ENCODE results near the gene GCNA. TPM values are rescaled to one million over a fixed set of nuclear protein-coding genes. Genes with fewer than 3 reads are reported as not detected.
"Not testable (repeated sequence)": the region's sequence is repeated elsewhere in the genome, so short reads cannot be mapped to it uniquely, and the experiment has no call there.

GCNA gene
- polyA plus RNA-seq, 1 of the 3 experiments (the other 2 are of a cell fraction): 1.8 TPM

DNA sequence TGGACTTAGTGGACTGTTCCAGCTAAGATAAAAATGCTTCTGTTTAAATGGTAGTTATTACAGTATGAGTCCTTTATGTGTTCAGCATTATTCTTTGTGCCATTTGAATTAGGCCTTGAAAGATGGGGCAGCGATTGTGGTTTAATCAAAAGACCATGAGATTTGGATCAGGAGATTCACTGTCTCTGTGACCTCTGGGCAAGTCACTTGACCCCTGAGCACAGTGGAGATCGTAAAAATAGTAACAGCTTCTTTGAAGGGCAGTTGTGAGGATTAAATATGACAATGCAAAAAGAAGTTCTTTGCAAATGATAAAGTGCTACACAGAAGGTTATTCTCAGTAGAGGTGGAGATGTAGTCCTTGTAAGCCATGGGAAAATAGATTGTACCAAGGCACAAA is 29.3 kb downstream of the GCNA start (continued):
- TF ChIP-seq, protein P1, sequence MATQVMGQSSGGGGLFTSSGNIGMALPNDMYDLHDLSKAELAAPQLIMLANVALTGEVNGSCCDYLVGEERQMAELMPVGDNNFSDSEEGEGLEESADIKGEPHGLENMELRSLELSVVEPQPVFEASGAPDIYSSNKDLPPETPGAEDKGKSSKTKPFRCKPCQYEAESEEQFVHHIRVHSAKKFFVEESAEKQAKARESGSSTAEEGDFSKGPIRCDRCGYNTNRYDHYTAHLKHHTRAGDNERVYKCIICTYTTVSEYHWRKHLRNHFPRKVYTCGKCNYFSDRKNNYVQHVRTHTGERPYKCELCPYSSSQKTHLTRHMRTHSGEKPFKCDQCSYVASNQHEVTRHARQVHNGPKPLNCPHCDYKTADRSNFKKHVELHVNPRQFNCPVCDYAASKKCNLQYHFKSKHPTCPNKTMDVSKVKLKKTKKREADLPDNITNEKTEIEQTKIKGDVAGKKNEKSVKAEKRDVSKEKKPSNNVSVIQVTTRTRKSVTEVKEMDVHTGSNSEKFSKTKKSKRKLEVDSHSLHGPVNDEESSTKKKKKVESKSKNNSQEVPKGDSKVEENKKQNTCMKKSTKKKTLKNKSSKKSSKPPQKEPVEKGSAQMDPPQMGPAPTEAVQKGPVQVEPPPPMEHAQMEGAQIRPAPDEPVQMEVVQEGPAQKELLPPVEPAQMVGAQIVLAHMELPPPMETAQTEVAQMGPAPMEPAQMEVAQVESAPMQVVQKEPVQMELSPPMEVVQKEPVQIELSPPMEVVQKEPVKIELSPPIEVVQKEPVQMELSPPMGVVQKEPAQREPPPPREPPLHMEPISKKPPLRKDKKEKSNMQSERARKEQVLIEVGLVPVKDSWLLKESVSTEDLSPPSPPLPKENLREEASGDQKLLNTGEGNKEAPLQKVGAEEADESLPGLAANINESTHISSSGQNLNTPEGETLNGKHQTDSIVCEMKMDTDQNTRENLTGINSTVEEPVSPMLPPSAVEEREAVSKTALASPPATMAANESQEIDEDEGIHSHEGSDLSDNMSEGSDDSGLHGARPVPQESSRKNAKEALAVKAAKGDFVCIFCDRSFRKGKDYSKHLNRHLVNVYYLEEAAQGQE (IDR thresholded peaks at IDR 0.05; ENCODE audit: low read depth, low read length): no peak
- TF ChIP-seq MEF2A (IDR thresholded peaks at IDR 0.05; ENCODE audit: borderline replicate concordance, low read depth) (no peak), RFX5 (IDR thresholded peaks at IDR 0.05; ENCODE audit: low read length) (no peak), GATA2 (CRISPR knock-in tag; IDR thresholded peaks at IDR 0.05) (no peak), TCF12 (IDR thresholded peaks at IDR 0.05) (no peak), SMC3 (IDR thresholded peaks at IDR 0.05; ENCODE audit: low read depth, low read length) (no peak)

DNA sequence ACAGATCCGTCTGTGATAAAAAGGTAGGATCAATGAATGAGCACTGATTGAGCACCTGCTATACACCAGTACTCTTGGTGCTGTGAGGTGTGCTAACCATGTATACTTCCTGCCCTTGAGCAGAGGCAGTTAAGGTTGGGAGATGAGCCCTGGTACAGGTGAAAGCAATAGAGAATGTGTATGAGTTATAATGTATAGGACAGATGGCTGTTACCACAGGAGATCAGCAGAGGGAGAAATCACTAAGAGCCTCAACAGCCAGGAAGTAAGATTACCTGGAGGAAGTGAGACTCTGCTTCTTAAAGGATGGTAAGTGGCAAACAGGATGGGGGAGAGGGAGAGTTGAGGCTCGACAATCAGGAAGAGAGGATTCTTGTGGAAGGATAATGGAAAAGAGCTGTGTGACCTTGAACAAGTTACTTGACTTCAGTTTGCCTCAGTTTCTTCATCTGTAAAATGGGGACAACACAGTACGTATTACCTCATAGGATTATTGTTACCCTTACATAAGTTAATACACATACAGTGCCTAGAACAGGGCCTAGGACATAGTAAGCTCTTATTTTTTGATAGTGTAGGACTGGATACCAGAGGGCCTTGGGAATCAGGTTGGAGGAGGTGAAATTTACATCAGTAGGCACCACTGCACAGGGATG is 31.0 kb downstream of the GCNA start:
- TF ChIP-seq TCF12 (IDR thresholded peaks at IDR 0.05): no peak
- TF ChIP-seq, protein P1 (IDR thresholded peaks at IDR 0.05; ENCODE audit: low read depth, low read length): no peak
- TF ChIP-seq FOXJ3 (CRISPR knock-in tag; IDR thresholded peaks at IDR 0.05): no peak
- no peak for TF ChIP-seq SIN3A (IDR thresholded peaks at IDR 0.05; ENCODE audit: borderline replicate concordance, low read depth, low read length)
- TF ChIP-seq, protein P2, sequence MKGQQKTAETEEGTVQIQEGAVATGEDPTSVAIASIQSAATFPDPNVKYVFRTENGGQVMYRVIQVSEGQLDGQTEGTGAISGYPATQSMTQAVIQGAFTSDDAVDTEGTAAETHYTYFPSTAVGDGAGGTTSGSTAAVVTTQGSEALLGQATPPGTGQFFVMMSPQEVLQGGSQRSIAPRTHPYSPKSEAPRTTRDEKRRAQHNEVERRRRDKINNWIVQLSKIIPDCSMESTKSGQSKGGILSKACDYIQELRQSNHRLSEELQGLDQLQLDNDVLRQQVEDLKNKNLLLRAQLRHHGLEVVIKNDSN (IDR thresholded peaks at IDR 0.05; ENCODE audit: borderline replicate concordance, low read depth): no peak
- no peak for TF ChIP-seq CHD2 (IDR thresholded peaks at IDR 0.05; ENCODE audit: low read length, partially characterized antibody)
- TF ChIP-seq RAD21 (IDR thresholded peaks at IDR 0.05; ENCODE audit: low read length): no peak
- no peak for TF ChIP-seq MEF2A (IDR thresholded peaks at IDR 0.05; ENCODE audit: borderline replicate concordance, low read depth)
- Histone ChIP-seq H3K27me3 (ENCODE audit: insufficient read depth) (peaks cover 16% of the 10 kb centered on the region; the same call in 1 of the 2 replicates), H3K9me3 (no peaks in the 10 kb centered on the region), H3K79me2 (ENCODE audit: insufficient read depth) (no peaks in the 10 kb centered on the region), H3K27ac (ENCODE audit: low read depth in 2 of 2, low read length in 1 of 2) (no peak overlapping the region), H3K4me3 (ENCODE audit: low read depth in 2 of 2, low read length in 1 of 2) (no peak overlapping the region), H3K9ac (no peak overlapping the region), H4K20me1 (ENCODE audit: insufficient read depth) (no peaks in the 10 kb centered on the region), H3K4me1 (ENCODE audit: control insufficient read depth in 1 of 2, insufficient read depth in 2 of 2, low read depth in 1 of 2, low read length in 1 of 2) (no peaks in the 10 kb centered on the region), H3F3A (replicated peaks; ENCODE audit: insufficient read depth) (no peaks in the 10 kb centered on the region), H3K36me3 (replicated peaks in 1 of 2; ENCODE audit: control insufficient read depth in 1 of 2, insufficient read depth in 2 of 2, low read length in 1 of 2) (peaks cover 6 to 25% of the 10 kb centered on the region in 2 experiments), H3K4me2 (no peak overlapping the region), H3K9me2 (no peaks in the 10 kb centered on the region), H2AFZ (ENCODE audit: low read depth) (no peak overlapping the region)
- ChIA-PET CTCF (no interaction called here), POLR2A (no interaction called here)
- WGBS (ENCODE audit: low lambda C conversion rate): 45% methylated on average over 3 of the region's 3 CpGs
- DNase-seq: no peak

DNA sequence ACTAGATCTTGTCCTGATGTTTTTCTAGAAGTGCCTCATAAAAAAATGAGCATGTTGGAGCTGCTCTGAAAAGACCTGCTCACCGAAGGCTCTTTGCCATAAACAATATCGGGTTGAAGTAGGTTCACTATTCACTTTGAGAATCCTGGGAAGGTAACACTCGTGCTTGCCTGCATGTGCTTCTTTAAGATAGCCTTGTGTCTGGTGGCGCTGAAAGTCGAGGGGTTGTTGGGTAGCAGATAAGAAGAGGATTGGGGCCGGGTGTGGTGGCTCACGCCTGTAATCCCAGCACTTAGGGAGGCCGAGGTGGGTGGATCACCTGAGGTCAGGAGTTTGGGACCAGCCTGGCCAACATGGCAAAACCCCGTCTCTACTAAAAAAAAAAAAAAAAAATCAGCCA is 33.5 kb downstream of the GCNA start:
- CTCF ChIA-PET: not testable (repeated sequence)

More for the DNA sequence above, 33.5 kb downstream of the GCNA start:
- H3K4me2 ChIP-seq; H3K79me2 ChIP-seq (ENCODE audit: insufficient read depth); POLR2A ChIA-PET; H3K4me3 ChIP-seq (ENCODE audit: low read depth in 2 of 2, low read length in 1 of 2); H4K20me1 ChIP-seq (ENCODE audit: insufficient read depth); H3K9me2 ChIP-seq; H3F3A ChIP-seq (replicated peaks; ENCODE audit: insufficient read depth); H3K9ac ChIP-seq; H3K27ac ChIP-seq (ENCODE audit: low read depth in 2 of 2, low read length in 1 of 2); H2AFZ ChIP-seq (ENCODE audit: low read depth); H3K4me1 ChIP-seq (ENCODE audit: control insufficient read depth in 1 of 2, insufficient read depth in 2 of 2, low read depth in 1 of 2, low read length in 1 of 2); DNase-seq; H3K9me3 ChIP-seq: not testable (repeated sequence)
- 59% methylated on average over 9 of the region's 9 CpGs for WGBS (ENCODE audit: low lambda C conversion rate)
- Histone ChIP-seq H3K36me3 (replicated peaks in 1 of 2; ENCODE audit: control insufficient read depth in 1 of 2, insufficient read depth in 2 of 2, low read length in 1 of 2) (peaks cover 0 to 17% of the 10 kb centered on the region in 2 experiments), H3K27me3 (ENCODE audit: insufficient read depth) (peaks cover 16% of the 10 kb centered on the region; the same call in 1 of the 2 replicates)
